DOHH2 (cell line): Measurements from ENCODE around the gene HPS5.

Experiments used
- CTCF ChIP-seq: fragments of 200-600 bp; sonication (generic); IDR thresholded peaks from one replicate; pipeline ENCODE4 v1.5.1; 2014; ENCODE audit warnings: antibody characterized with exemption, mild to moderate bottlenecking, low read depth, low read length; ENCODE audit not compliant: poor library complexity, severe bottlenecking
- EZH2phosphoT487 ChIP-seq: fragments of 200-600 bp; sonication (generic); IDR thresholded peaks from 2 replicates; pipeline ENCODE4 v1.6.1; 2017; ENCODE audit warnings: borderline replicate concordance, mild to moderate bottlenecking, antibody characterized with exemption, low read length, moderate library complexity, mixed read lengths

- no peak for TF ChIP-seq CTCF
- TF ChIP-seq EZH2phosphoT487: no peak
Observed at GRCh38 chr11:18308242-18308641, 13.7 kb downstream of the HPS5 start.
